ENCODE results near the gene PRXL2B. TPM values are rescaled to one million over a fixed set of nuclear protein-coding genes. Genes with fewer than 3 reads are reported as not detected.
"Not testable (repeated sequence)": the region's sequence is repeated elsewhere in the genome, so short reads cannot be mapped to it uniquely, and the experiment has no call there.

PRXL2B gene
- total RNA-seq, 1 donor from 2014 or later, result 29.9 TPM

GRCh38 chr1:2550309-2550861 is 36.2 kb upstream of the PRXL2B start:
- not testable (repeated sequence) for DNase-seq (ENCODE audit: low read depth, low spot score)

GRCh38 chr1:2551544-2551943 is 35.0 kb upstream of the PRXL2B start:
- not testable (repeated sequence) for DNase-seq (ENCODE audit: low read depth, low spot score)

- no peak for DNase-seq (ENCODE audit: low read depth, low spot score)
These were observed 34.4 kb upstream of the PRXL2B start for GRCh38 chr1:2552189-2552588.

GRCh38 chr1:2553076-2553475 is 33.5 kb upstream of the PRXL2B start:
- not testable (repeated sequence) for DNase-seq (ENCODE audit: low read depth, low spot score)

- no peak for DNase-seq (ENCODE audit: low read depth, low spot score)
These were observed 32.5 kb upstream of the PRXL2B start for GRCh38 chr1:2553871-2554620.

GRCh38 chr1:2554621-2555387 is 31.8 kb upstream of the PRXL2B start:
- DNase-seq (ENCODE audit: low read depth, low spot score), result no peak

- DNase-seq (ENCODE audit: low read depth, low spot score), result no peak
These were observed 30.8 kb upstream of the PRXL2B start for GRCh38 chr1:2555634-2556276.

- DNase-seq (ENCODE audit: low read depth, low spot score), result no peak
These were observed 30.3 kb upstream of the PRXL2B start, which contains the start of gene TNFRSF14 for GRCh38 chr1:2556277-2556677. Gene TNFRSF14 (plus strand): TSS chr1:2556371. CDS start chr1:2556665, 294 bp downstream.

GRCh38 chr1:2556678-2557481 is 29.7 kb upstream of the PRXL2B start:
- DNase-seq (ENCODE audit: low read depth, low spot score), result no peak

GRCh38 chr1:2557482-2558400 is 28.8 kb upstream of the PRXL2B start:
- DNase-seq (ENCODE audit: low read depth, low spot score), result no peak

GRCh38 chr1:2558420-2558819 is 28.2 kb upstream of the PRXL2B start:
- no peak for DNase-seq (ENCODE audit: low read depth, low spot score)

GRCh38 chr1:2558861-2559260 is 27.7 kb upstream of the PRXL2B start:
- DNase-seq (ENCODE audit: low read depth, low spot score), result no peak

- DNase-seq (ENCODE audit: low read depth, low spot score), result no peak
These were observed 26.9 kb upstream of the PRXL2B start for GRCh38 chr1:2559509-2560298.

GRCh38 chr1:2560299-2561073 is 26.1 kb upstream of the PRXL2B start:
- no peak for DNase-seq (ENCODE audit: low read depth, low spot score)

GRCh38 chr1:2561446-2561845 is 25.1 kb upstream of the PRXL2B start:
- DNase-seq (ENCODE audit: low read depth, low spot score), result no peak

GRCh38 chr1:2561898-2562895 is 24.4 kb upstream of the PRXL2B start:
- no peak for DNase-seq (ENCODE audit: low read depth, low spot score)

- no peak for DNase-seq (ENCODE audit: low read depth, low spot score)
These were observed 23.4 kb upstream of the PRXL2B start for GRCh38 chr1:2563205-2563604.
